Measurements from ENCODE around the gene MAFB.
A peak's percentile ranks its signal among the peaks of the same experiment; 100 is the strongest.

Gene MAFB

GRCh38 chr20:40694246-40694645 lies 5.2 kb upstream of the MAFB start:
- no peak for TF ChIP-seq CTCF (conservative IDR thresholded peaks at IDR 0.05; ENCODE audit: low read length)
- no peak overlapping the region for H3K4me3 ChIP-seq (ENCODE audit: low read length)
- no peak for DNase-seq (ENCODE audit: low read depth)

DNA sequence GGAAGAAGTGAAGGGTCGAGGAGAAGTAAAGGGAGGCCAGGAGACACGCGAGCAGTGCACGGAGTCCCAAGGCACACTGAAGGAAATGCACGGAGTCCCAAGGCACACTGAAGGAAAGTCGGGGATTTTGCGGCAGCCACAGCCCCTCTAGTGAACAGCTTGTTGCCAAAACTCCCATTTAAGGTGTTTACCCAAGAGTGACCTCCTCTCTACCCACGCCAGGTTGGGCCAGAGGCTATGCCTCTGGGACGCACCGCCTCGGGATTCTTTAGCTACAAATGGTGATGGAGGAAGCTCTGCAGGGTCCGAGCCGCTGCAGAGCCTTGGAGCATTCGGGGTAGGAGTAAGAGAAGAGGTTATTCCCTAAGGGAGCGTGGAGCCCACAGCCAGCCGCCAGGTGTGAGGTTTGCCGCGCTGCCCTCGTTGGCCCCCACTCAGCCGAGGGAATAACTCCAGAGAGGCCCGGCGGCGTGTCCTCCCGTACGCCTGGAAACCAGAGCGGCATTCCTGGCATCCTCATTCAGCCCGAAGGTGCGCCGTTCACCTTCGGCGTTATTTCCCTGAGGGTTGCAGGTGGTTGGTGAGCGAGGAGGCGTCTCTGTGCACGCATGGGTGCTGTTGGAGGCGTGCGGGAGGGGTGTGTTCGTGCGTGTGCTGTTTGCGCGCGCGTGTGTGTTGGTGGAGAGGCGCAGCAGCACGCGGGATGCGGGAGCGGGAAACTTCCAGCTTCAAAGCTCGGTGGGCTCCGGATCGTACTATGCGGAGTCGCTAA lies 3.4 kb upstream of the MAFB start:
- no peak for TF ChIP-seq CTCF (conservative IDR thresholded peaks at IDR 0.05; ENCODE audit: low read length)
- no peak for DNase-seq (ENCODE audit: low read depth)
- H3K4me3 ChIP-seq (ENCODE audit: low read length): no peak overlapping the region

DNA sequence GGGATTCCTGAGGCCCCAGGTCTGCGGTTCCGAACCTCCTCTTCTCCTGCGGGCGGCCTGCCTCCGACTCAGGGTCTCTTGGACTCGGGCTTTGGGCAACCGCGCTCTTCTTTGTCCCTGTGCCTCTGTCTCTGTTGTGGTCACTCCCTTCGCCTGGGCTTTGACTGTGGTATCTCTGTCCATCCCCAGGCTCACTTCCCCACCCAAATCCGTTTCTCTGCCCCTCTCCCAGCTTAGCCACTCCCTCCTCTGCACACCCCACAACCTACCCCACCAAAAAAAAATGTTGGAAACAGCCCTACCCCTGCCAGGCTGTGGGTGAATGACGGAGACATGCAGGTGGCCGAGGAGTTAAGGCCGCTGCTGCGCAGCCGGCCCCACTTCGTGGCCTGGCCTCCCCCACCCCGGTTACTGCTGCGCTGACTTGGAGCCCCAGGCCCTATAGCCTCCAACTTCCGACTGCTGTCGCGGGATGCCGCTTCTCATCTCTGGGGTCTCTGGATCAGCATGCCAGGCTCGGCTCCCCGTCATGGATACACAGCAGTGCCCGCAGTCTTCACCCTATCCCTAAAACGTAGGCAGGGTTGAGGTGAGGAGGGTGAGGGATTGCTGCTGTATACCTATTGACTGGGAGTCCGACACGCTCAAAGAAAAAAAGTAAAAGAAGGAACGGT lies 2.7 kb upstream of the MAFB start:
- no peak overlapping the region for H3K4me3 ChIP-seq (ENCODE audit: low read length)
- TF ChIP-seq CTCF (conservative IDR thresholded peaks at IDR 0.05; ENCODE audit: low read length): no peak
- no peak for DNase-seq (ENCODE audit: low read depth)

- DNase-seq (ENCODE audit: low read depth): no peak
- no peak overlapping the region for H3K4me3 ChIP-seq (ENCODE audit: low read length)
- no peak for TF ChIP-seq CTCF (conservative IDR thresholded peaks at IDR 0.05; ENCODE audit: low read length)
Measured at GRCh38 chr20:40690836-40691565, 2.0 kb upstream of the MAFB start.

- peak; percentile 72 for TF ChIP-seq CTCF (conservative IDR thresholded peaks at IDR 0.05; ENCODE audit: low read length)
- peak overlapping the region; percentile 64 for H3K4me3 ChIP-seq (ENCODE audit: low read length)
- DNase-seq (ENCODE audit: low read depth): peak; percentile 87
Measured at GRCh38 chr20:40689943-40690835, 1.2 kb upstream of the MAFB start.

DNA sequence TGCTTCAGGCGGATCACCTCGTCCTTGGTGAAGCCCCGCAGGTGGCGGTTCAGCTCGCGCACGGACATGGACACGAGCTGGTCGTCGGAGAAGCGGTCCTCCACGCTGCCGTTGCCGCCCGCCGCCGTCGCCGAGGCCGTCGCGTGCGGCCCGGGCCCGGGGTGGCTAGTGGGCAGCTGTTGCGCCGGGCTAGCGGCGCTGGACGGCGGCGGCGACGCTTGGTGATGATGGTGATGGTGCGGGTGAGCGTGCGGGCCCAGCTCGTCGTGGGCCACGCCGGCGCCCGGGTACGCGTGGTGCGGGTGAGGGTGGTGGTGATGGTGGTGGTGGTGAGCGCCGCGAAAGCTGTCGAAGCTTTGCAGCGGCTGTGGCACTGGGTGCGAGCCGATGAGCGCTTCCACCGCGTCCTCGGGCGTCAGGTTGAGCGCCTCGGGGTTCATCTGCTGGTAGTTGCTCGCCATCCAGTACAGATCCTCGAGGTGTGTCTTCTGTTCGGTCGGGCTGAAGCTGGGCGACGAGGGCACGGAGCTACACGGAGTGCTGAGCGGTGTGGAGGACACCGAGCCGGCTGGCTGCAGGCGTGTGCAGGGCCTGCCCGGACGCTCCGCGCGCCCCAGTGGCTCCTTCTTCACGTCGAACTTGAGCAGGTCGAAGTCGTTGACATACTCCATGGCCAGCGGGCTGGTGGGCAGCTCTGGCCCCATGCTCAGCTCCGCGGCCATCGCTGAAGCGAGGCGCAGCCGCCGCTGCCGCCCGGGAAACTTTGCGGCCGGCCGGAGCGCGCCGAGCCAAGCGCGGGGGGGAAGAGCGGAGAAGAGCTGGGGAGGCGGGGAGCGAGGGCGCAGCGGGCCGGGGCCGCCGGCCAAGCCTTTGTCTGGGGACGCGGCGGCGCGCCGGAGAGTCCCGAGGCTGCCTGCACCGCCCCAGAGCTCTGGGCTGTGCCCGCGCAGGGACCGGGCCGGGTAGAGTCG lies 622 bp downstream of the MAFB start:
- no peak for DNase-seq (ENCODE audit: low read depth)
- no peak for TF ChIP-seq CTCF (conservative IDR thresholded peaks at IDR 0.05; ENCODE audit: low read length)
- peak overlapping the region; percentile 62 for H3K4me3 ChIP-seq (ENCODE audit: low read length)
